ENCODE data around the gene ARID1B.

The ARID1B gene

DNA sequence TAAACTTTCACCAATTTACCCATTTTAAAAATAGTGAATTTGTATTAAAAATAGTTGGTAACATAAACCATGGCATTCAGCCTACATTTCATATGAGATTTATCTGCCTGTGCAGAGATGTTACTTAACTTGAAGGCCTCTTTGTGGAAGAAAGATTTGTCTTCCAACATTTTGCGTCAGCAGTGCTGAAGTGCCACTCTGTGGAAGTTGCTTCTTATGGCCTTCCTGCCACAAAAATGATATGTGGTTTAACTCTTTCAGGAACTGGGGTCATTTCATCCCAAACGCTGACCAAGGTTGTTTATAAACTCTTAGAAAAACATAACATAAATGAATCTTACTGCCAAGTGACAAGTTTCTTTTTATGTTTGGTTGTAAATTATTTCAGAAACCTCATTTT lies 246.8 kb downstream of the ARID1B start:
- peaks cover 50% of the 10 kb centered on the region; the same call in 1 of the 2 replicates for H4K20me1 ChIP-seq (ENCODE audit: insufficient read depth, low read length)
- H3K27ac ChIP-seq (ENCODE audit: low read length) = no peak overlapping the region
- no peak overlapping the region for H3K4me2 ChIP-seq (ENCODE audit: insufficient read depth, low read length)
- no peaks in the 10 kb centered on the region; the same call in 1 of the 2 replicates for H3K36me3 ChIP-seq (ENCODE audit: insufficient read depth, low read length)
- no peak overlapping the region for H2AFZ ChIP-seq (ENCODE audit: low read depth, low read length)
- peaks cover 91% of the 10 kb centered on the region for H3K79me2 ChIP-seq (ENCODE audit: insufficient read depth, low read length)
- no peak overlapping the region for H3K4me3 ChIP-seq (ENCODE audit: low read depth in 1 of 2, low read length in 2 of 2)
- no peak overlapping the region for H3K9ac ChIP-seq (ENCODE audit: low read depth, low read length)
- TF ChIP-seq, protein P1, sequence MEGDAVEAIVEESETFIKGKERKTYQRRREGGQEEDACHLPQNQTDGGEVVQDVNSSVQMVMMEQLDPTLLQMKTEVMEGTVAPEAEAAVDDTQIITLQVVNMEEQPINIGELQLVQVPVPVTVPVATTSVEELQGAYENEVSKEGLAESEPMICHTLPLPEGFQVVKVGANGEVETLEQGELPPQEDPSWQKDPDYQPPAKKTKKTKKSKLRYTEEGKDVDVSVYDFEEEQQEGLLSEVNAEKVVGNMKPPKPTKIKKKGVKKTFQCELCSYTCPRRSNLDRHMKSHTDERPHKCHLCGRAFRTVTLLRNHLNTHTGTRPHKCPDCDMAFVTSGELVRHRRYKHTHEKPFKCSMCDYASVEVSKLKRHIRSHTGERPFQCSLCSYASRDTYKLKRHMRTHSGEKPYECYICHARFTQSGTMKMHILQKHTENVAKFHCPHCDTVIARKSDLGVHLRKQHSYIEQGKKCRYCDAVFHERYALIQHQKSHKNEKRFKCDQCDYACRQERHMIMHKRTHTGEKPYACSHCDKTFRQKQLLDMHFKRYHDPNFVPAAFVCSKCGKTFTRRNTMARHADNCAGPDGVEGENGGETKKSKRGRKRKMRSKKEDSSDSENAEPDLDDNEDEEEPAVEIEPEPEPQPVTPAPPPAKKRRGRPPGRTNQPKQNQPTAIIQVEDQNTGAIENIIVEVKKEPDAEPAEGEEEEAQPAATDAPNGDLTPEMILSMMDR (IDR thresholded peaks at IDR 0.05; ENCODE audit: borderline replicate concordance, extremely low read depth, low read length, poor library complexity, severe bottlenecking) = no peak
- TF ChIP-seq EZH2 (IDR thresholded peaks at IDR 0.05; ENCODE audit: borderline replicate concordance, low read depth, low read length, severe bottlenecking) = no peak
- ATAC-seq (ENCODE audit: insufficient read depth, low read depth) (no peak), DNase-seq (no peak)
- H3K9me3 ChIP-seq (ENCODE audit: insufficient read depth, low read length, severe bottlenecking) = no peaks in the 10 kb centered on the region
- no peaks in the 10 kb centered on the region for H3K27me3 ChIP-seq (ENCODE audit: insufficient read depth, low read length, poor library complexity)
- peaks cover 26% of the 10 kb centered on the region for H3K4me1 ChIP-seq (ENCODE audit: insufficient read depth, low read length)

DNA sequence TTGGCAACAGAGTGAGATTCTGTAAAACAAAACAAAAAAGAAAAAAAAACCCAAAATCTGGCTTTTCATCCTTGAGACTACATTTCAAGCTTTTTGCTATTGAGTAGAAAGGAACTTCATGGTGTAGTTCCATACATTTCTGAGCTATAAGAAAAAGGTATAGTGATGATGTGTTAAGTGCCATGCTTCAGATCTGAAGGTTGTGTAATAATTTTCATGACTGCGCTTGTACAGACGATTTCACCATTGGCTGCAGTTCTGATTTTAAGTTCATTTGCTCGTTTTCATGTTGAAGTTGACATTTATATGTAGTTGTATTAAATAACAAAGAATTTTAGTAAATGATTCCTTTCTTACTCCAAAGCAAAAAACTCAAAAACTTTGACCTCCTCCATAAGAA lies 247.6 kb downstream of the ARID1B start:
- H3K4me2 ChIP-seq (ENCODE audit: insufficient read depth, low read length) = no peak overlapping the region
- H3K9ac ChIP-seq (ENCODE audit: low read depth, low read length) = no peak overlapping the region
- ATAC-seq (ENCODE audit: insufficient read depth, low read depth) (no peak), DNase-seq (no peak)
- H3K27me3 ChIP-seq (ENCODE audit: insufficient read depth, low read length, poor library complexity) = no peaks in the 10 kb centered on the region
- no peak overlapping the region for H3K27ac ChIP-seq (ENCODE audit: low read length)
- no peak overlapping the region for H2AFZ ChIP-seq (ENCODE audit: low read depth, low read length)
- peaks cover 18% of the 10 kb centered on the region for H3K4me1 ChIP-seq (ENCODE audit: insufficient read depth, low read length)
- no peak overlapping the region for H3K4me3 ChIP-seq (ENCODE audit: low read depth in 1 of 2, low read length in 2 of 2)
- TF ChIP-seq, protein P1 (IDR thresholded peaks at IDR 0.05; ENCODE audit: borderline replicate concordance, extremely low read depth, low read length, poor library complexity, severe bottlenecking) = no peak
- no peaks in the 10 kb centered on the region for H3K9me3 ChIP-seq (ENCODE audit: insufficient read depth, low read length, severe bottlenecking)
- H4K20me1 ChIP-seq (ENCODE audit: insufficient read depth, low read length) = peaks cover 48% of the 10 kb centered on the region; the same call in 1 of the 2 replicates
- H3K36me3 ChIP-seq (ENCODE audit: insufficient read depth, low read length) = no peaks in the 10 kb centered on the region; the same call in 1 of the 2 replicates
- H3K79me2 ChIP-seq (ENCODE audit: insufficient read depth, low read length) = peaks cover 91% of the 10 kb centered on the region

DNA sequence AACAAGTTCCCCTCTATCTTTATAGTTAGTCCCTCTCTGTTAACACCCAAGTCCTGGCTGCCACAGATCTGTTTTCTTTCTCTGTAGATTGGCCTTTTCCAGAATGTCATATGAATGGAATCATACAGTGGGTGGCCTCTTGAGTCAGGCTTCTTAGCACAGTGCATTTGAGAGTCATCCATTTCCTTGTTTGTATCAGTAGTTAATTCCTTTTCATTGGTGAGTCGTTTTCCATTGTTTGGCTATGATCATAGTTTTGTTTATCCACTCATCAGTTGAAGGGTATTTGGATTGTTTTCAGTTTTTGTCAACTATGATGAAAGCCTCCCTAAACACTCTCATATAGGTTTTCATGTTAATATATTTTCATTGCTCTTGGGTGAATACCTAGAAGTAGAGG lies 248.3 kb downstream of the ARID1B start:
- no peak overlapping the region for H3K27ac ChIP-seq (ENCODE audit: low read length)
- no peak overlapping the region for H3K9ac ChIP-seq (ENCODE audit: low read depth, low read length)
- H3K27me3 ChIP-seq (ENCODE audit: insufficient read depth, low read length, poor library complexity) = no peaks in the 10 kb centered on the region
- no peaks in the 10 kb centered on the region for H3K9me3 ChIP-seq (ENCODE audit: insufficient read depth, low read length, severe bottlenecking)
- peaks cover 48% of the 10 kb centered on the region; the same call in 1 of the 2 replicates for H4K20me1 ChIP-seq (ENCODE audit: insufficient read depth, low read length)
- H3K4me3 ChIP-seq (ENCODE audit: low read depth in 1 of 2, low read length in 2 of 2) = no peak overlapping the region
- TF ChIP-seq, protein P1 (IDR thresholded peaks at IDR 0.05; ENCODE audit: borderline replicate concordance, extremely low read depth, low read length, poor library complexity, severe bottlenecking) = no peak
- TF ChIP-seq EZH2 (IDR thresholded peaks at IDR 0.05; ENCODE audit: borderline replicate concordance, low read depth, low read length, severe bottlenecking) = no peak
- H3K4me2 ChIP-seq (ENCODE audit: insufficient read depth, low read length) = no peak overlapping the region
- H3K4me1 ChIP-seq (ENCODE audit: insufficient read depth, low read length) = peaks cover 11% of the 10 kb centered on the region
- no peaks in the 10 kb centered on the region; the same call in 1 of the 2 replicates for H3K36me3 ChIP-seq (ENCODE audit: insufficient read depth, low read length)
- H2AFZ ChIP-seq (ENCODE audit: low read depth, low read length) = no peak overlapping the region
- peaks cover 91% of the 10 kb centered on the region for H3K79me2 ChIP-seq (ENCODE audit: insufficient read depth, low read length)
- ATAC-seq (ENCODE audit: insufficient read depth, low read depth) (no peak), DNase-seq (no peak)

Measured in DND-41 (cell line).